ENCODE results near the gene ZNF430.

GRCh38 chr19:21109116-21109515 is 88.7 kb downstream of the ZNF430 start:
- TF ChIP-seq CTCF (IDR thresholded peaks at IDR 0.05), result no peak
- TF ChIP-seq POLR2AphosphoS5 (IDR thresholded peaks at IDR 0.05), result no peak
